GM10248 (cell line): Measurements from ENCODE around the gene SLC24A3.
A peak's percentile ranks its signal among the peaks of the same experiment; 100 is the strongest.

Experiments
- CTCF ChIA-PET: fragments of 300-600 bp; sonication (Branson Sonifier 250); formaldehyde crosslinking; extraction: SDS; loops from one replicate; lab custom pipeline; 2021; ENCODE audit warnings: antibody characterized with exemption; lab: Yijun Ruan, JAX
- POLR2A ChIA-PET: fragments of 350-650 bp; sonication (Branson Sonifier 250); formaldehyde crosslinking; extraction: SDS; loops from one replicate; lab custom pipeline; 2020; ENCODE audit warnings: antibody characterized with exemption; lab: Yijun Ruan, JAX
- DNase-seq: peaks from one replicate; pipeline ENCODE4 v3.0.0; 2012; ENCODE audit errors: extremely low spot score
- CTCF ChIP-seq: IDR thresholded peaks from 2 replicates; pipeline ENCODE4 v1.5.1; 2012; ENCODE audit warnings: mild to moderate bottlenecking, low read depth; ENCODE audit errors: extremely low read depth, missing control alignments, control extremely low read depth

SLC24A3 gene

GRCh38 chr20:19256085-19256484 lies 43.6 kb downstream of the SLC24A3 start:
- no peak for DNase-seq
- POLR2A ChIA-PET = no interaction called here
- no peak for TF ChIP-seq CTCF
- CTCF ChIA-PET = no interaction called here

- no peak for DNase-seq
- TF ChIP-seq CTCF = no peak
- ChIA-PET POLR2A (no interaction called here), CTCF (interaction anchor here (1.1 to 1.4 kb wide), 4 partner anchors 9 to 326 kb away, joined by 3 read pairs; no protein-coding TSS in a partner anchor)
Measured at GRCh38 chr20:19256906-19257595, 44.6 kb downstream of the SLC24A3 start.

GRCh38 chr20:19257865-19258264 lies 45.4 kb downstream of the SLC24A3 start:
- CTCF ChIA-PET = interaction anchor here (1.0 to 1.4 kb wide), 5 partner anchors 10 to 325 kb away, joined by 3 read pairs; no protein-coding TSS in a partner anchor
- no peak for TF ChIP-seq CTCF
- no peak for DNase-seq
- POLR2A ChIA-PET = no interaction called here

GRCh38 chr20:19259141-19259591 lies 46.7 kb downstream of the SLC24A3 start:
- ChIA-PET POLR2A (no interaction called here), CTCF (interaction anchor here (0.9 to 1.7 kb wide), 2 partner anchors 28 to 54 kb away, joined by 3 to 4 read pairs; no protein-coding TSS in a partner anchor)

GRCh38 chr20:19260412-19261090 lies 48.1 kb downstream of the SLC24A3 start:
- ChIA-PET POLR2A (no interaction called here), CTCF (interaction anchor here (1.0 to 1.7 kb wide), 2 partner anchors 10 to 55 kb away, joined by 4 read pairs; no protein-coding TSS in a partner anchor)
- no peak for TF ChIP-seq CTCF
- peak; percentile 26 for DNase-seq

More at GRCh38 chr20:19259141-19259591, 46.7 kb downstream of the SLC24A3 start:
- no peak for DNase-seq
- TF ChIP-seq CTCF = no peak

- TF ChIP-seq CTCF = no peak
- POLR2A ChIA-PET = interaction anchor here (0.6 kb wide), 1 partner anchor 10 kb away, joined by 3 read pairs; no protein-coding TSS in a partner anchor
Measured at GRCh38 chr20:19264191-19264590, 51.7 kb downstream of the SLC24A3 start.

More at GRCh38 chr20:19264191-19264590, 51.7 kb downstream of the SLC24A3 start:
- DNase-seq = no peak
- CTCF ChIA-PET = interaction anchor here (0.6 to 1.0 kb wide), 2 partner anchors 51 to 52 kb away, joined by 3 read pairs; partner anchors contain the start of gene SLC24A3
